GM19468 (cell line): ENCODE results near the gene CD300LD.
"Not testable (repeated sequence)": the region's sequence is repeated elsewhere in the genome, so short reads cannot be mapped to it uniquely, and the experiment has no call there.

ENCODE experiments used
- ATAC-seq: cut with Tn5 transposase; IDR thresholded peaks from one replicate; pipeline ENCODE4 v1.9.1; 2021; ENCODE audit warnings: mild to moderate bottlenecking, moderate library complexity, moderate number of reproducible peaks; ENCODE audit not compliant: unreplicated experiment; ENCODE audit errors: extremely low read depth

CD300LD gene

GRCh38 chr17:74574489-74575142 is 17.5 kb downstream of the CD300LD start:
- ATAC-seq = no peak

GRCh38 chr17:74573635-74574034 is 18.4 kb downstream of the CD300LD start:
- ATAC-seq = not testable (repeated sequence)

GRCh38 chr17:74573169-74573568 is 18.9 kb downstream of the CD300LD start:
- ATAC-seq = no peak

- ATAC-seq = no peak
Observed at GRCh38 chr17:74571621-74572270, 20.3 kb downstream of the CD300LD start.

GRCh38 chr17:74569020-74570003 is 22.8 kb downstream of the CD300LD start:
- ATAC-seq = no peak

GRCh38 chr17:74568106-74568873 is 23.8 kb downstream of the CD300LD start:
- ATAC-seq = no peak

- no peak for ATAC-seq
Observed at GRCh38 chr17:74567397-74567796, 24.7 kb downstream of the CD300LD start, which contains the start of gene CD300H. Gene CD300H (minus strand): TSS chr17:74567509.

- ATAC-seq = no peak
Observed at GRCh38 chr17:74566132-74566753, 25.8 kb downstream of the CD300LD start.

GRCh38 chr17:74565126-74565525 is 27.0 kb downstream of the CD300LD start:
- no peak for ATAC-seq

- ATAC-seq = no peak
Observed at GRCh38 chr17:74563358-74563757, 28.7 kb downstream of the CD300LD start.

GRCh38 chr17:74561586-74561985 is 30.5 kb downstream of the CD300LD start:
- ATAC-seq = no peak

- ATAC-seq = no peak
Observed at GRCh38 chr17:74558882-74559519, 33.1 kb downstream of the CD300LD start.

GRCh38 chr17:74558402-74558801 is 33.7 kb downstream of the CD300LD start:
- not testable (repeated sequence) for ATAC-seq

GRCh38 chr17:74555427-74555940 is 36.6 kb downstream of the CD300LD start:
- no peak for ATAC-seq

- no peak for ATAC-seq
Observed at GRCh38 chr17:74554909-74555308, 37.2 kb downstream of the CD300LD start.

GRCh38 chr17:74552037-74552436 is 40.0 kb downstream of the CD300LD start:
- ATAC-seq = no peak

GRCh38 chr17:74550602-74551001 is 41.5 kb downstream of the CD300LD start:
- no peak for ATAC-seq

- no peak for ATAC-seq
Observed at GRCh38 chr17:74549343-74549742, 42.7 kb downstream of the CD300LD start.

GRCh38 chr17:74547736-74548135 is 44.3 kb downstream of the CD300LD start:
- ATAC-seq = no peak
